K562 (cell line): ENCODE data around the gene BMPER.

ENCODE experiments used
- ZSCAN29 ChIP-seq: fragments of 450-650 bp; IDR thresholded peaks from 2 replicates; pipeline ENCODE4 v1.6.1; 2017
- TF ChIP-seq, protein P1 (sequence below), 2 experiments: fragments of 450-650 bp; formaldehyde crosslinking in 1 of 2; IDR thresholded peaks; 2 replicates each; pipeline versions ENCODE4 v1.4.0 to v1.6.1; 2014 to 2020; ENCODE audit warnings: mild to moderate bottlenecking in 2 of 2, borderline replicate concordance in 1 of 2, low read depth in 1 of 2

DNA sequence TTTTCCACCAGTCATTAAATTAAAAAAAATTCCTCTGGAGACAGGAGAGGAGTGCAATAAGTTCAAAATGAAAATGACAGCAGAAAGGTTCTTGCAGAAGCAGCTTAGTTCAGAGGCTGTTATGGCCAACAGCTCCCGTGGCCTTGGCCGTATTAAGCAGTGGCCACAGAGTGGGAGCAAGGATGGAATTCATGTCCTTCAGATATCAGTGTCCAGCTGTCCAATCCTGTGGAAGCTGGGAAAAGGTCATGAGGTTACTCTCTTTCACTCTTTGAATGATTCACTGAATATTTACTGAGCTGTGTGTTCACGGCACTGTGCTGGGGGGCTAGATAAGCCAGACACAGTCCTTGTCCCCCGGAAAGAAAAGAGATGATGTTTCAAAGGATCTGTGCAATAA, 231.8 kb downstream of the BMPER start:
- TF ChIP-seq, protein P1, sequence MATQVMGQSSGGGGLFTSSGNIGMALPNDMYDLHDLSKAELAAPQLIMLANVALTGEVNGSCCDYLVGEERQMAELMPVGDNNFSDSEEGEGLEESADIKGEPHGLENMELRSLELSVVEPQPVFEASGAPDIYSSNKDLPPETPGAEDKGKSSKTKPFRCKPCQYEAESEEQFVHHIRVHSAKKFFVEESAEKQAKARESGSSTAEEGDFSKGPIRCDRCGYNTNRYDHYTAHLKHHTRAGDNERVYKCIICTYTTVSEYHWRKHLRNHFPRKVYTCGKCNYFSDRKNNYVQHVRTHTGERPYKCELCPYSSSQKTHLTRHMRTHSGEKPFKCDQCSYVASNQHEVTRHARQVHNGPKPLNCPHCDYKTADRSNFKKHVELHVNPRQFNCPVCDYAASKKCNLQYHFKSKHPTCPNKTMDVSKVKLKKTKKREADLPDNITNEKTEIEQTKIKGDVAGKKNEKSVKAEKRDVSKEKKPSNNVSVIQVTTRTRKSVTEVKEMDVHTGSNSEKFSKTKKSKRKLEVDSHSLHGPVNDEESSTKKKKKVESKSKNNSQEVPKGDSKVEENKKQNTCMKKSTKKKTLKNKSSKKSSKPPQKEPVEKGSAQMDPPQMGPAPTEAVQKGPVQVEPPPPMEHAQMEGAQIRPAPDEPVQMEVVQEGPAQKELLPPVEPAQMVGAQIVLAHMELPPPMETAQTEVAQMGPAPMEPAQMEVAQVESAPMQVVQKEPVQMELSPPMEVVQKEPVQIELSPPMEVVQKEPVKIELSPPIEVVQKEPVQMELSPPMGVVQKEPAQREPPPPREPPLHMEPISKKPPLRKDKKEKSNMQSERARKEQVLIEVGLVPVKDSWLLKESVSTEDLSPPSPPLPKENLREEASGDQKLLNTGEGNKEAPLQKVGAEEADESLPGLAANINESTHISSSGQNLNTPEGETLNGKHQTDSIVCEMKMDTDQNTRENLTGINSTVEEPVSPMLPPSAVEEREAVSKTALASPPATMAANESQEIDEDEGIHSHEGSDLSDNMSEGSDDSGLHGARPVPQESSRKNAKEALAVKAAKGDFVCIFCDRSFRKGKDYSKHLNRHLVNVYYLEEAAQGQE (IDR thresholded peaks at IDR 0.05; ENCODE audit: borderline replicate concordance): no peak
- TF ChIP-seq, protein P1 (CRISPR knock-in tag; IDR thresholded peaks at IDR 0.05; ENCODE audit: low read depth): no peak
- TF ChIP-seq ZSCAN29: no peak
